ENCODE data around the gene DERL3.

Gene DERL3

GRCh38 chr22:23878219-23878618 is 39.4 kb upstream of the DERL3 start:
- WGBS (ENCODE audit: extremely low coverage, insufficient coverage, insufficient read length): no CpG with 5 or more reads among the region's 7 CpGs

GRCh38 chr22:23877566-23877965 is 38.8 kb upstream of the DERL3 start:
- Histone ChIP-seq H3K4me1 (ENCODE audit: control insufficient read depth in 1 of 2, insufficient read depth in 2 of 2, low read length in 2 of 2) (no peaks in the 10 kb centered on the region), H3K18ac (ENCODE audit: low read length) (no peak overlapping the region)
- no CpG with 5 or more reads among the region's 8 CpGs for WGBS (ENCODE audit: extremely low coverage, insufficient coverage, insufficient read length)

More at GRCh38 chr22:23878219-23878618, 39.4 kb upstream of the DERL3 start:
- Histone ChIP-seq H3K4ac (ENCODE audit: low read depth, low read length) (no peak overlapping the region), H2BK120ac (ENCODE audit: insufficient read depth, low read length, poor library complexity) (no peak overlapping the region), H4K91ac (ENCODE audit: low read depth, low read length) (no peak overlapping the region), H3K9me3 (ENCODE audit: insufficient read depth, low read depth, low read length) (no peaks in the 10 kb centered on the region), H3K27ac (ENCODE audit: low read depth, low read length) (no peak overlapping the region), H3K27me3 (ENCODE audit: insufficient read depth, low read length) (no peaks in the 10 kb centered on the region), H3K9ac (ENCODE audit: low read length) (no peak overlapping the region), H3K79me1 (ENCODE audit: low read length) (no peaks in the 10 kb centered on the region), H2BK5ac (ENCODE audit: low read depth, low read length, poor library complexity) (no peak overlapping the region), H3K18ac (ENCODE audit: low read length) (no peak overlapping the region), H3K23ac (ENCODE audit: low read length) (no peak overlapping the region), H3K14ac (ENCODE audit: low read length) (no peak overlapping the region), H3K4me3 (ENCODE audit: low read depth, low read length) (no peak overlapping the region), H4K8ac (ENCODE audit: low read depth, low read length) (no peak overlapping the region), H3K4me1 (ENCODE audit: control insufficient read depth in 1 of 2, insufficient read depth in 2 of 2, low read length in 2 of 2) (no peaks in the 10 kb centered on the region), H3K4me2 (ENCODE audit: low read length) (no peak overlapping the region), H2AK5ac (ENCODE audit: low read length) (no peak overlapping the region), H2AFZ (ENCODE audit: insufficient read depth, low read length, poor library complexity) (no peak overlapping the region), H2BK12ac (ENCODE audit: low read length) (no peak overlapping the region), H3K79me2 (ENCODE audit: control insufficient read depth, insufficient read depth, low read length, poor library complexity) (no peaks in the 10 kb centered on the region), H3K36me3 (ENCODE audit: control insufficient read depth in 1 of 2, insufficient read depth in 2 of 2, low read length in 2 of 2) (peaks cover 3 to 15% of the 10 kb centered on the region in 2 experiments), H4K12ac (ENCODE audit: low read depth, low read length) (no peak overlapping the region)
- no peak for DNase-seq

GRCh38 chr22:23875801-23876200 is 37.0 kb upstream of the DERL3 start:
- H3K79me2 ChIP-seq (ENCODE audit: control insufficient read depth, insufficient read depth, low read length, poor library complexity): no peaks in the 10 kb centered on the region
- no peaks in the 10 kb centered on the region for H3K9me3 ChIP-seq (ENCODE audit: insufficient read depth, low read depth, low read length)
- no peak overlapping the region for H3K14ac ChIP-seq (ENCODE audit: low read length)
- WGBS (ENCODE audit: extremely low coverage, insufficient coverage, insufficient read length): no CpG with 5 or more reads among the region's 2 CpGs
- H2BK5ac ChIP-seq (ENCODE audit: low read depth, low read length, poor library complexity): no peak overlapping the region
- H2BK12ac ChIP-seq (ENCODE audit: low read length): no peak overlapping the region
- no peak overlapping the region for H3K18ac ChIP-seq (ENCODE audit: low read length)
- H3K23ac ChIP-seq (ENCODE audit: low read length): no peak overlapping the region
- no peaks in the 10 kb centered on the region for H3K4me1 ChIP-seq (ENCODE audit: control insufficient read depth in 1 of 2, insufficient read depth in 2 of 2, low read length in 2 of 2)
- no peak overlapping the region for H3K27ac ChIP-seq (ENCODE audit: low read depth, low read length)
- no peak overlapping the region for H2AK5ac ChIP-seq (ENCODE audit: low read length)
- H4K91ac ChIP-seq (ENCODE audit: low read depth, low read length): no peak overlapping the region
- H4K8ac ChIP-seq (ENCODE audit: low read depth, low read length): no peak overlapping the region
- no peak overlapping the region for H3K9ac ChIP-seq (ENCODE audit: low read length)
- no peak overlapping the region for H3K4ac ChIP-seq (ENCODE audit: low read depth, low read length)
- no peak overlapping the region for H2AFZ ChIP-seq (ENCODE audit: insufficient read depth, low read length, poor library complexity)
- H3K36me3 ChIP-seq (ENCODE audit: control insufficient read depth in 1 of 2, insufficient read depth in 2 of 2, low read length in 2 of 2): peaks cover 3 to 12% of the 10 kb centered on the region in 2 experiments
- H3K4me3 ChIP-seq (ENCODE audit: low read depth, low read length): no peak overlapping the region
- H3K27me3 ChIP-seq (ENCODE audit: insufficient read depth, low read length): no peaks in the 10 kb centered on the region
- H3K4me2 ChIP-seq (ENCODE audit: low read length): no peak overlapping the region
- no peak overlapping the region for H4K12ac ChIP-seq (ENCODE audit: low read depth, low read length)
- H3K79me1 ChIP-seq (ENCODE audit: low read length): no peaks in the 10 kb centered on the region
- DNase-seq: no peak
- no peak overlapping the region for H2BK120ac ChIP-seq (ENCODE audit: insufficient read depth, low read length, poor library complexity)

More at GRCh38 chr22:23877566-23877965, 38.8 kb upstream of the DERL3 start:
- Histone ChIP-seq H2AFZ (ENCODE audit: insufficient read depth, low read length, poor library complexity) (no peak overlapping the region), H3K27ac (ENCODE audit: low read depth, low read length) (no peak overlapping the region), H3K4ac (ENCODE audit: low read depth, low read length) (no peak overlapping the region), H3K9ac (ENCODE audit: low read length) (no peak overlapping the region), H2BK12ac (ENCODE audit: low read length) (no peak overlapping the region), H3K4me3 (ENCODE audit: low read depth, low read length) (no peak overlapping the region), H4K91ac (ENCODE audit: low read depth, low read length) (no peak overlapping the region), H3K4me2 (ENCODE audit: low read length) (no peak overlapping the region), H3K23ac (ENCODE audit: low read length) (no peak overlapping the region), H2BK120ac (ENCODE audit: insufficient read depth, low read length, poor library complexity) (no peak overlapping the region), H3K27me3 (ENCODE audit: insufficient read depth, low read length) (no peaks in the 10 kb centered on the region), H3K14ac (ENCODE audit: low read length) (no peak overlapping the region), H2AK5ac (ENCODE audit: low read length) (no peak overlapping the region), H4K8ac (ENCODE audit: low read depth, low read length) (no peak overlapping the region), H3K79me1 (ENCODE audit: low read length) (no peaks in the 10 kb centered on the region), H3K79me2 (ENCODE audit: control insufficient read depth, insufficient read depth, low read length, poor library complexity) (no peaks in the 10 kb centered on the region), H3K9me3 (ENCODE audit: insufficient read depth, low read depth, low read length) (no peaks in the 10 kb centered on the region), H2BK5ac (ENCODE audit: low read depth, low read length, poor library complexity) (no peak overlapping the region), H3K36me3 (ENCODE audit: control insufficient read depth in 1 of 2, insufficient read depth in 2 of 2, low read length in 2 of 2) (peaks cover 3 to 13% of the 10 kb centered on the region in 2 experiments), H4K12ac (ENCODE audit: low read depth, low read length) (no peak overlapping the region)
- no peak for DNase-seq

GRCh38 chr22:23874871-23875270 is 36.1 kb upstream of the DERL3 start:
- no peaks in the 10 kb centered on the region for H3K79me2 ChIP-seq (ENCODE audit: control insufficient read depth, insufficient read depth, low read length, poor library complexity)
- no peak overlapping the region for H2BK5ac ChIP-seq (ENCODE audit: low read depth, low read length, poor library complexity)
- H4K8ac ChIP-seq (ENCODE audit: low read depth, low read length): no peak overlapping the region
- no peak overlapping the region for H4K12ac ChIP-seq (ENCODE audit: low read depth, low read length)
- H3K9ac ChIP-seq (ENCODE audit: low read length): no peak overlapping the region
- H3K14ac ChIP-seq (ENCODE audit: low read length): no peak overlapping the region
- H3K18ac ChIP-seq (ENCODE audit: low read length): no peak overlapping the region
- no CpG with 5 or more reads among the region's 4 CpGs for WGBS (ENCODE audit: extremely low coverage, insufficient coverage, insufficient read length)
- H3K4me2 ChIP-seq (ENCODE audit: low read length): no peak overlapping the region
- no peak overlapping the region for H3K23ac ChIP-seq (ENCODE audit: low read length)
- no peak overlapping the region for H3K4ac ChIP-seq (ENCODE audit: low read depth, low read length)
- no peak overlapping the region for H4K91ac ChIP-seq (ENCODE audit: low read depth, low read length)
- H2BK12ac ChIP-seq (ENCODE audit: low read length): no peak overlapping the region
- no peak overlapping the region for H2AK5ac ChIP-seq (ENCODE audit: low read length)
- H3K9me3 ChIP-seq (ENCODE audit: insufficient read depth, low read depth, low read length): no peaks in the 10 kb centered on the region
- H3K4me1 ChIP-seq (ENCODE audit: control insufficient read depth in 1 of 2, insufficient read depth in 2 of 2, low read length in 2 of 2): no peaks in the 10 kb centered on the region
- no peak overlapping the region for H3K27ac ChIP-seq (ENCODE audit: low read depth, low read length)
- H3K79me1 ChIP-seq (ENCODE audit: low read length): no peaks in the 10 kb centered on the region
- no peak overlapping the region for H2BK120ac ChIP-seq (ENCODE audit: insufficient read depth, low read length, poor library complexity)
- H2AFZ ChIP-seq (ENCODE audit: insufficient read depth, low read length, poor library complexity): no peak overlapping the region
- no peak for DNase-seq
- H3K36me3 ChIP-seq (ENCODE audit: control insufficient read depth in 1 of 2, insufficient read depth in 2 of 2, low read length in 2 of 2): peaks cover 3 to 13% of the 10 kb centered on the region in 2 experiments
- H3K27me3 ChIP-seq (ENCODE audit: insufficient read depth, low read length): no peaks in the 10 kb centered on the region
- no peak overlapping the region for H3K4me3 ChIP-seq (ENCODE audit: low read depth, low read length)

All from trophoblast cell (in vitro differentiated cells and primary cell).